ENCODE results near the gene TMTC2.

Gene TMTC2

DNA sequence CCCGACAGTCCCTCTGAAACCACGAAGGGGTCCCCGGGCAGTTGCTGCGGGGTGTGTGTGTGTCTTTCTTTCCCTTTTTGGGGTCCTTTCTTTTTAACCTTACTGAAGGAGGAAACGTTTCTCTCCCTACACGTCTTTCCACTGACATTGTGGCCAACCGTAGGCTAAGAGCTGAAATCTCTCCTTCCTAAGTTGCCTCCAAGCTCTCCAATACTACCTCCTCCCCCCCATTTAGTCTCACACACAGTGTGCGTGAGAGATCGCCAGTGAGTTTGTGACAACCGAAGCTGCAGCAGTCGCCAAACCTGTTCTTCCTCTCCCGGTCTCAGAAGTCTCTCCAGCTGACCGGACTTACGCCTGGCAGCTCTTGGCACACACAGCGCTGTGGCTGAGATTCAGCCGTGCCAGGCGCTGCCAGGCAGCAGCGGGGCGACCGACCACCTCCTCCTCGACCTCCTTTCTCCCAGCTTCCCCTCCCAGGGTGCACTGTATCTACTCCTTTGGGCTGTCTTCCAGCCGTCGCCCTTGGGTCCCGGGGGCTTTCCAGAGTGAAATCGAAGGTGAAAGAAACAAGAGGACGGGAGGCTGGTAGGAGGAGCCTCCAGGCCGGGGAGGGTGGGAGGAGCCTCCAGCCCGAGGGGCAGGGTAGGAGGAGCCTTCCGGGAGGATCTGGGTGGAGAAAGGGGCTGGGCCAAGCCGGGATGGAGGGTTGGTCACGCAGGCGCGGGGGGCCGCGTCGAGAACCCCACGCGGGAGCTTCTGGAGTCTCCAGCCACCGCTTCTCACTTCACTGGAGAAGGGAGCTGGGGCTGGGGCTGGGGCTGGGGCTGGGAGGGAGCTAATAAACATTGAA, at the start of gene TMTC2:
TSS of gene TMTC2 (plus strand) at position 739 of the 853 bp plus-strand sequence.
- DNase-seq, result peak; percentile 89 to 93

DNA sequence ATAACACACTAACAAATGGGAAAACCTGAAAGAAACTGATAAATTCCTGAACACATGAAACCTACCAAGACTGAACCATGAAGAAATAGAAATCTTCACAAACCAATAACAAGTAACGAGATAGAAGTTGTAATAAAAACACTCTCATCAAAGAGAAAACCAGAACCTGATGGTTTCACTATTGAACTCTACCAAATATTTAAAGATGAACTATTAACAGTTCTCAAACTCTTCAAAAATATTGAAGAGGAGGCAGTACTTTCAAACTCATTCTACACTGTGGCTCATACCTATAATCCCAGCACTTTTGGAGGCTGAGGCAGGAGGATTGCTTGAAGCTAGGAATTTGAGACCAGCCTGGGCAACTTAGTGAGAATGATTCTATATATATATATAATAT, 48.4 kb upstream of the TMTC2 start:
- DNase-seq, result no peak

GRCh38 chr12:82644896-82645295, 41.8 kb upstream of the TMTC2 start:
- no peak for DNase-seq

- DNase-seq, result no peak
Observed at GRCh38 chr12:82645414-82645813, 41.3 kb upstream of the TMTC2 start.

DNA sequence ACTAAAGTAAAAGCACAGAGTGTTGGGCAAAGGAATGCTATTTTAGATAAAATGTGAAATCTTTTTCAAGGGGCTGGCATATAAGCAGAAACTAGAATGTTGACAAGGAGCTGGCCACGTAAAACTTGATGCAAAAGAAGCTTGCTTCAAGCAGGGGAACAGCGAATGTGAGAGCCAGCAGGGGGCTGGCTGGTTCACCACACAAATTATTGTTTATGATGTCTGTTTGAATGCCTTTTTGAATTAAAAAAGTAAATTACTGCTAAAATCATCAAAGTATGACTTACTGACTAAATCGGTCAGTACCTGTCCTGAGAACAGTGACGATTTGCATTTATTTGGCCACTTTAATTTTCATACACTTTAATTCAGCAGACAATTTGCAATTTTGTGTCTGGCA, 38.9 kb upstream of the TMTC2 start:
- no peak for DNase-seq

GRCh38 chr12:82648259-82648909, 38.3 kb upstream of the TMTC2 start:
- DNase-seq, result no peak

DNA sequence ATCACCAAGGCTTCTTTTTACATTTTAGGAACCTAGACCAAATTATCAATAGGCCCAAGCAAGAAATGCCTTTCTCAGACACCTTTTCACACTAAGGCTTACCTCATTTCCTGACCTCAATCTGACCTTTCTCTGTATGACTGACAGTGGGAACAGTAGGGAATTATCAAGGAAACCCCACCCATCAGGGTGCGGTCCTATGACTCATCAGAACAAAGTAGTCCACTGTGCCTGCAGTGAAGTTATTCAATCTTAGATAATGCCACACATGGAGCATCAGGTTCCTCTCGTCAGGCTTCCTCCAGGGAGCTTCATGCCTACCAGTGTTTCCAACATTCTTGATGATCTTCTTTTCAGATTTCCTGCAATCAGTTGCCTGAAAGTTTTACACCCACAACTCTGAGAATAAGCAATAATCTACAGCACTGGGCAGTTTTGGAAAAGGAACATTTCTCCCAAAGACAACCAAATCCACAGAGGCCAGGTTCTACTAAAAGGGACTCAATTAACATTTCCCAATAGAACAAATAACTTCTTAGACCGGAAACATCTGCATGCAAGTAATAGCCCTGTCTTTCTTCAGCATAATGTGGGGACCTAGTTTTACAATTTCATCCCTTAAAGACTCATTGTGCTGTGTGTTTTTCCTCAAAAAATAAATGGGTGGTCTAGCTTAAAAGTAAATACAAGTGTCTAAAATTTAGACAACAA, 35.9 kb upstream of the TMTC2 start:
- peak in 1 of 2 donors; percentile 21 for DNase-seq

DNA sequence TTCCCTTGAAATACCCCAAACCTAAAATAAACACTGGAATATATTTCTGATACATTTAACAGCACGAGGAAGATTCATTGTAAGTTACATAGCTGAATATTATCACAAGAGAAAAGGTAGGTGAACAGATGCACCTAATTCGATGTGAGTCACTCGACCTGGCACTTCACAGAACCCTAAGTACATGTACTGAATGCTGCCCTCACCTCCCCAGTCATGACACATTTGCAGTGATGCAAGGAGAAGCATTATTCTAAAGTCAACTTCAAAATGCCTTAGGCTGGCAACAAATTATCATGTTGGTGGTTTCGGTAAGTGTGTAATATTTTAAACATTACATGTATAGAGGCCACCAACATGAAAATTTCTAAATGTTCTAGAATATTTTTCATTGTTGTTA, 35.2 kb upstream of the TMTC2 start:
- DNase-seq, result no peak

GRCh38 chr12:82652071-82652470, 34.6 kb upstream of the TMTC2 start:
- DNase-seq, result no peak

- no peak for DNase-seq
Observed at GRCh38 chr12:82655751-82656150, 31.0 kb upstream of the TMTC2 start.

DNA sequence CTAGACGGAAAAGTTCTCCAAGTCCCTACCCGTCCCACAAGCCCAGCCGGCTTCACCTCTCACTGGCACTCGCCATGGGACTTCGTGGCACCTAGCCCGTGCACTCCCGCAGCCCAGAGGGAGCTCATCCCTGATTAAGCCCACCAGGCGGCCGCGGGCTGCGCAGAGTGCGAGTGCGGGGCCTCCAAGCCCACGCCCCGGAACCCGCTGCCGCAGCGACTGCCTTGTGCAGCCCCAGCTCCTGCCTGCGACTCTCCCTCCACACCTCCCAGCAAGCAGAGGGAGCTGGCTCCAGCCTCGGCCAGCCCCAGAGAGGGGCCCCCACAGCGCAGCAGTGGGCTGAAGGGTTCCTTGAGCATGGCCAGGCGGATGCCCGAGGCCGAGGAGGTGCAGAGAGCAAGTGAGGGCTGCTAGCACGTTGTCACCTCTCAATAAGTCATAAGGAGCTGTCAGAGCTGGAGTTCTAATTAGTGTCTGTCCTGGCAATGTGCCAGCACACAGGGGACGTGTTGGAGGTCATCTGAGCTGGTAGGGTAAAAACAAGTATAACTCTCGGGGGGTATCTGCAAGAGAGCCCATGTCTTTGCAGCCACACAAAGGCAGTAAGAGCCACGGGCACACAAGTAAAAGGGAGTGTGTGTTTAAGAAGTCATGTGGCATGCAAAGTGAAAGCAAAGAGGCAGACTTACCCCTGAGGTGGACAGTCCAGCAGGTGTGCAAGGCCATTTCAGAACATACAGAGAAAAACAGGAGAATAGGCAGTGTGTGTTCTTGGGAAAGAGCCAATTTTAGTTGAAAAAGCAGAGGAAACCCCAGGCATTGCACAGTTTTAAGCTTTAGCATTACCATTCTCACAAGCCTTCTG, 27.1 kb upstream of the TMTC2 start:
- no peak for DNase-seq

GRCh38 chr12:82660541-82661325, 26.0 kb upstream of the TMTC2 start:
- DNase-seq, result no peak

- DNase-seq, result no peak
Observed at GRCh38 chr12:82663893-82664292, 22.8 kb upstream of the TMTC2 start.

DNA sequence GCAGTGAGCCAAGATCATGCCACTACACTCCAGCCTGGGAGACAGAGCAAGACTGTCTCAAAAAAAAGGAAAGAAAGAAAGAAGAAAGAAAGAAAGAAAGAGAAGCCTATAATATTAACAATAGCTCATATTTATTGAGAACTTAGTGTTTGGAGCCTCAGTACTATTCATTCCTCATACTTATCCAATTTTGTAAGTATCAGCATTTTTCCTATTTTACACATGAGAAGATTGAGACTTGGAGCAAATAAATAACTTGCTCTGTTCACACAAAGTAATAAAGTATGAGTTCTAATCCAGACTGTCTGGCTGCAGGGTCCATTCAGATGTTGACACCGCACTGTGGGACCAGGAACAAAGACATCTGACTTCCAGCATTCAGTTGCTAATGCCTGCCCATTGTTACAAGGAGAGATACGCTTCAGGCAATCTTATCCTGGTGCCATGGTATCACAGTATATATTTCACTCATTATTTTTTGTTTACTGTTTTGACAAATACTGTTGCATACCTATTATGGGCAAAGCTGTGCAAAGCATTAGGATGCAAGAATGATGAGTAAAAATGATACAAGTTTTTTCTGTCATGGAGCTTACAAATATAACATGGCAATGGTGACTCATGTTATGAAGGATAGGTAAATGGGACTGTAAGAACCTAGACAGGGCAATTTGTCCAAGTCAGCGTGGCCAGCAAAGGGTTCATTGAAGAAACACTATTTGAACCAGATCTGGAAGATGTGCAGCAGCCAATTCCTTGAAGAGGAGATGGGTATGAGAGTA, 21.4 kb upstream of the TMTC2 start:
- no peak for DNase-seq

DNA sequence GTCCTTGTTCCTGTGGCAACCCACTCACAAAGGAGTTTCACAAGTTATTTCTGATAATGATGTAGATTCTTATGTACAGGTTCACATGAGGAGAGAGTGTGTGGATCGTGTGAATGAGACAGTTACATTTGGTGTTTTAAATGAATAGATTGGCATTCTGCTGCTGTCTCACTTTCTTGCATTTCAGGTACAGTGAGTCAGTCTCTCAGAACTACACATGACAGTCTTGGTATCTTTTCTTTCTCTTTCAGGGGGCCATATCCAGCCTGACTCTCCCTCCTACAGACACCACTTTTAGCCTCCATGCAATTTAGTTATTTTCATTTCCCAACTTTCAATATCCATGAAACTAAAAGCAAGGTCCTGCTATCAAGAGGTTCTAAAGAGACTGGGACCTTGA, 19.9 kb upstream of the TMTC2 start:
- no peak for DNase-seq

- no peak for DNase-seq
Observed at GRCh38 chr12:82671673-82672195, 15.0 kb upstream of the TMTC2 start.

DNA sequence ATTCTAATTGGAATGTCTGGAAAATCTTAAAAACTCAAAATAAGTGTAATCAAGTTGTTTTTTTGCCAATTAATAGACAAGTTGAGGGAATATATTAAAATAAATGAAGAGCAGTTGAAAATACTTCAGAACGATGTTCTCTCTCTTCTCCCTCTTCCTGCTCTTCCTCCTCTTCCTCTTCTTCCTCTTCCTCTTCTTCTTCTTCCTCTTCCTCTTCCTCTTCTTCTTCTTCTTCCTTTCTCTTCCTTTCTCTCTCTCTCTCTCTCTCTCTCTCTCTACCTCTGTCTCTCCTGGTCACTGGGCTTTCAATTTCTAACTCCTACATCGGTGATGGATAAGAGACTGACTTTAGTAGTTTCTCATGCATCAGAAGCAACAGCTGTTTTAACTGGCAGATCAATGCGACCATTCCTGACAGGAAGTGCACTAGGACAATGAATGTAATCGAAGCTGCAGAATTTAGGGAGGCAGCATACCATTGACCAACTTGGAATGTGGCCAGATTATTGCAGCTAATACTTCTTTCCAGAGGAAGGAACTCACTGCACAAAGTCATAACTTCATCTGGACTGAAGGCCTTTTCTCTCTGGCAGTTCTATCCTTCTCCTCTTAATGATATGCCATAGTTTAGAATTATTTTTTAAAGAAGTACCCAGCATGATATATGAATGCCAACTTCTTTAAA, 13.8 kb upstream of the TMTC2 start:
- no peak for DNase-seq

DNA sequence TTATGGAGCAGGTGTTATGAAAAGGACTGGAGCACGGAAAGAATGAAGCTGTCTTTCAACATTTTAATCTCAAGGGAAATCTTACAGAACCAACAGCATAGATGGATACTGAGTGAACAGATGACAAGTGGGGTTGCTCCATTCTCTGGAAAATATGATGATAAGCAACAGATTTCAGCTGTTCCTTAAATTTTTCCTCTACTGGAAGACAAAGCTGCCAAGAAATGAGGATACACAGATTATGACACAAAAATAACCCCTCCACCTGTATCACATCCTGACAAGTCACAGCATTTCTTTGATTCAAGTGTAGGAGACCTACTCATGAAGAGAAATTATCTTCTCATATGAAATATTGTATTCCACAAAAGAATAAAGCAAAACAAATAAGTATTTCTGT, 13.0 kb upstream of the TMTC2 start:
- DNase-seq, result no peak

GRCh38 chr12:82675246-82675645, 11.5 kb upstream of the TMTC2 start:
- no peak for DNase-seq

DNA sequence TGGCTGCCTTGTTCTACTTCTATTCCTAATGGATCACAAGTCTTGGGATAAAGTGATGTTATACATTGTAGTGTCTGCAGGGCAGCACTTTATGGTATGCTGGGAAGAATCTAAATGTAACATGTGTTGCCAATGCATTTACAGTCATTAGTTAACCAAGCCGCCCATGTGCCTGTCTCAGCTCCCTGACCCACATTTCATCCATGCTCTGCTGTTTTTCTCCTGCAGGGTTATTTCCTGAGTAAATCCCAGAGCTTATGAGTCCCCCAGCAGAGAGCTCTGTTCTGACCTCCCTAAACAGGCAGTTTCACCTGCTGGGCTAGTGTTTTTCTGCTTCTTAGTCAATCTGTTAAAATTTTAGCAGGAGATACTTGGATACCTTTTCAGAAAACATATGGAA, 4.4 kb upstream of the TMTC2 start:
- no peak for DNase-seq

Measured in CD4-positive, alpha-beta T cell treated with Interferon alpha-2 for 1 hour (primary cell).